IPS DF 6.9 (cell line): ENCODE measurements around the gene SFXN5.
"Not testable (repeated sequence)": the region's sequence is repeated elsewhere in the genome, so short reads cannot be mapped to it uniquely, and the experiment has no call there.

Experiments
- DNase-seq: peaks from one replicate; pipeline ENCODE4 v3.0.0-alpha.2; 2013; ENCODE audit warnings: low read depth, low spot score
- H3K27ac ChIP-seq: one replicate; pipeline ENCODE4 v1.5.1; 2013; ENCODE audit warnings: low read length, control low read depth
- H3K27me3 ChIP-seq: 2 replicates; pipeline ENCODE4 v1.6.1; 2013; ENCODE audit warnings: mild to moderate bottlenecking, low read length; ENCODE audit not compliant: control insufficient read depth, insufficient read depth
- H3K36me3 ChIP-seq: 2 replicates; pipeline ENCODE4 v1.6.1; 2013; ENCODE audit warnings: low read length; ENCODE audit not compliant: control insufficient read depth, insufficient read depth
- H3K4me1 ChIP-seq: 2 replicates; pipeline ENCODE4 v1.6.1; 2013; ENCODE audit warnings: low read length; ENCODE audit not compliant: control insufficient read depth, insufficient read depth
- H3K4me3 ChIP-seq: 2 replicates; pipeline ENCODE4 v1.5.1; 2013; ENCODE audit warnings: mild to moderate bottlenecking, low read length
- H3K9me3 ChIP-seq: 2 replicates; pipeline ENCODE4 v1.6.1; 2013; ENCODE audit warnings: low read length, inconsistent platforms; ENCODE audit not compliant: control insufficient read depth, insufficient read depth
- WGBS: extraction: QIAGEN DNeasy Blood & Tissue Kit; methylation state at CpG from one replicate; pipeline ENCODE4 v1.1.7; 2013; ENCODE audit warnings: mixed read lengths, missing lambda C conversion rate; ENCODE audit not compliant: insufficient read length, insufficient coverage; 5-methylcytosine and 5-hydroxymethylcytosine counted together

Gene SFXN5

DNA sequence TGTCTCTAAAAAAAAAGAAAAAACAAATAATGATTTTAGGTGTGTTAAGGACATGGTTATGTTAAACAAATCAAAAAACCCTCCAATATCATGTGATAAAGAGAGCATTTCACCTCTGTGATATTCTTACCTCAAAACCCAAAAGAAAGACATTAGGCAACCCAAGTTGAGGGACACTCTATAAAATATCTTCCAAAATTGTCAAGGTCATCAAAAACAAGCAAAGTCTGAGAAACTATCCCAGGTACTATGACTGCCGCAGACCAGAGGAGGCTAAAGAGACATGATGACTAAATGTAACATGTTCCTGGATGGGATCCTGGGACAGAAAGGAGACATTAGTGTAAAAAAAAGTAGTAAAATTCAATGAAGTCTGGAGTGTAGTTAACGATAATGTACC, 4.5 kb downstream of the SFXN5 start:
- Histone ChIP-seq H3K27ac (no peak overlapping the region), H3K36me3 (no peaks in the 10 kb centered on the region), H3K4me1 (peaks cover 1% of the 10 kb centered on the region; the same call in 1 of the 2 replicates), H3K4me3 (no peak overlapping the region), H3K27me3 (no peaks in the 10 kb centered on the region), H3K9me3 (no peaks in the 10 kb centered on the region)
- no peak for DNase-seq
- no CpG with 5 or more reads among the region's 2 CpGs for WGBS

DNA sequence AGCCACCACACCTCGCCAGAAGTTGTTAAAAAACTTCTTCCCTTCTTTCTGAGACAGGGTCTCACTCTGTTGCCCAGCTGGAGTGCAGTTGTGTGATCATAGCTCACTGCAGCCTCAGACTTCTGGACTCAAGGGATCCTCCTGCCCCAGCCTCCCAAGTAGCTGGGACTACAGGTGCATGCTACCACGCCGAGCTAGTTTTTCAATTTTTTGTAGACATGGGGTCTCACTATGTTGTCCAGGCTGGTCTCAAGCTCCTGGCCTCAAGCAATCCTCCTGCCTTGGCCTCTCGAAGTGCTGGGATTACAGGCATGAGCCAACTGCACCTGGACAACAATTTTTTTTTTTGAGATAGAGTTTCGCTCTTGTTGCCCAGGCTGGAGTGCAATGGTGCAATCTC, 6.4 kb downstream of the SFXN5 start:
- not testable (repeated sequence) for H3K27me3 ChIP-seq, DNase-seq, H3K27ac ChIP-seq, H3K9me3 ChIP-seq, H3K36me3 ChIP-seq, H3K4me3 ChIP-seq, H3K4me1 ChIP-seq
- WGBS = no CpG with 5 or more reads among the region's 5 CpGs

DNA sequence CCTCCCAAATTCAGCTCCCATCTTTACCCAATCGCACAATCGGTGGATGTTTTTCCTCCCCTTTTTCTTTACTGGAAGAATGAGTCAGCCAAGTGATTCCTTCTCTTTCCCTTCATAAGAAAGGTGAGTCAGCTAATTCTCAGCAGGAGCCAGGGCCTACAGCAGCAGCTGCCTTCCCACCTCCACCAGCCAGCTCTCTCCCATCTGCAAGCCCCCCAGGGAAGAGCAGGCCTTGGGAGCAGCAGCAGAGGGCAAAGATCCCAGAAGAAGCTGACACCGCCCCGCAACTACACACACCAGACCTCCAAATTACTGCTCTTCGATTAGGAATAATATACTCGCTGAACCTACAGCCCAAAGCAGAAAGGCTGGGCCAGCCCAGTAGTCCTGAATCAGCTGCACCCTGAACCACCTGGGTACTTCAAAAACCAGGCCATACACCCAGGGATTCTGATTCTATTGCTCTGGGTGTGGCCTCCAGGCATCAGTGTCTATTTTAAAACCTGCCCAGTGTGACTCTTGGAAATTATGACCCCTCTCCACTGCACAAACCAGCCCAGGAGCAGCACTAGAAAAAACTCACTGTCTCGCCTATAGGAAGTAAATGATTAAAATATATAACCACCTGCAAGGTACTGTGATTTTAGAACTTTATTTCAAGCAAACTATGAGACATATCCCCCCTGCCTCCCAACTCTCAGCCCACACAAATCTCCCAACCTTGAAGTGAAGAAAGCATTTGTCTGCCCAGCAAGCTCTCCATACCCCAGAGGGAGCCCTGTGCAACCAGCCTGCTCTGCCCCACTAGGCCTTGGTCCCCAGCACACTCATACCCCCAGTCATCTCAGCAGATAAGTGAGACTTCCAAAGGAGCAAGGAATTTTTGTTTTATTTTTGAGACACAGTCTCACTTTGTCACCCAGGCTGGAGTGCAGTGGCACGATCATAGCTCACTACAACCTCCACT, 7.3 kb downstream of the SFXN5 start:
- Histone ChIP-seq H3K27ac (no peak overlapping the region), H3K36me3 (no peaks in the 10 kb centered on the region), H3K4me1 (no peaks in the 10 kb centered on the region; the same call in 1 of the 2 replicates), H3K9me3 (no peaks in the 10 kb centered on the region), H3K4me3 (no peak overlapping the region), H3K27me3 (no peaks in the 10 kb centered on the region)
- no CpG with 5 or more reads among the region's 8 CpGs for WGBS
- no peak for DNase-seq

DNA sequence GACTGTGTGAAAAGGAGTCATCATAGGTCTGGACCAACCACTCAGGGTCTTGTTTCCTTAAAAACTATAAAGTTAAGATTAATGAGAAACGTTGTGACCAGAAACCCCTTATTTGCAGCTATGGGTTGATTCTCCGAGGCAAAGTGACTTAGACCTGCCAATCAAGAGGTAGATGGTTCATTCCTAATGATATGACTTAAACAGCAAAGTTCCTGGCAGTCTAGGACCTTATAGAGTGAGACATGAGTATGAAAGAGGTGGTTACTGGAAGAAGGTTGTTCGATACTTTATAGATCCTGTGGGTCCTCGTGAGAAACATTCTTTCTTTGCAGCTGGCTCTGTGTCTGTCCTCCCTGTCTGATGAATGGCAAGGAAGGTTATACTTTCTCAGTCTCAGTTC, 8.0 kb downstream of the SFXN5 start:
- Histone ChIP-seq H3K27me3 (no peaks in the 10 kb centered on the region), H3K4me3 (no peak overlapping the region), H3K4me1 (no peaks in the 10 kb centered on the region; the same call in 1 of the 2 replicates), H3K27ac (no peak overlapping the region), H3K9me3 (no peaks in the 10 kb centered on the region), H3K36me3 (no peaks in the 10 kb centered on the region)
- no CpG with 5 or more reads among the region's 4 CpGs for WGBS
- no peak for DNase-seq

DNA sequence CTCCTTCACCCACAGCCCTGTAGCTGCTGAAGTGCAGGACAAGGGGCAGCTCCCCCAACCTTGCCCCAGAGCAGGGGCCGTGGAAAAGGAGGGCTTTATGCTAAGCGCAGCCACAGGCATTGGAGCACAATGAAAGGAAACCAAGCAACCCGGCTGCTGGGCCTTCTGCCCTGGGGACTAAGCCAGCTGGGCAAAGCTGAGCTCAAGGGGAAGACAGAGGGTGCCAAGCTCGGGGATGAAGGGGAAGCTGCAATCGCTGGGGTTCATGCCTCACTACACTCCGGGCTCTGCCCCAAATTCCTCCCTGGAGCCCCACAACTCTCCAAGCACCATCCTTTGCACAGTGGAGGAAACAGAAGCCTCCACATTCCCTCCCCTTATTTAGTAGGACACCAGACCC, 12.4 kb downstream of the SFXN5 start:
- H3K27ac ChIP-seq = no peak overlapping the region
- H3K36me3 ChIP-seq = no peaks in the 10 kb centered on the region; the same call in 1 of the 2 replicates
- no peak for DNase-seq
- H3K9me3 ChIP-seq = no peaks in the 10 kb centered on the region
- no CpG with 5 or more reads among the region's 6 CpGs for WGBS
- H3K4me3 ChIP-seq = no peak overlapping the region
- H3K4me1 ChIP-seq = no peaks in the 10 kb centered on the region; the same call in 1 of the 2 replicates
- no peaks in the 10 kb centered on the region for H3K27me3 ChIP-seq

DNA sequence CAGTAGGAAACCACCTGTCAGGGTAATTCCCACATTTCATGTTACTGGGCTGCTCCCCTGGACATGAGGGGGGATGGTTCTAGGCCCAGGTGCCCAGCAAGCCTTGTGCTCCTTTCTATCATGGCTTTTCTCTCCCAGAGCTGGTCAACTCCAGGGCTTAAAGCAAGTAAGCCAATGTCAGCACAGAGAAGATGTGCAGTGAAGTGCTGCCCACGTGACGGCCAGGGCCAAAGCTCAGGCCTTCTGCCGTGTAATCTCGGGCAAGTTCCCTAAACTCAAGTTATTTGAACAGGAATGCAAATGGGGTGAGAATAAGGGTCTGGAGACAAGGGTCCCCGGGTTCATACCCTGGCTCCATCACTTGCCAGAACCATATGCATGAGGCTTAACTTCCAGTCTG, 16.5 kb downstream of the SFXN5 start:
- H3K36me3 ChIP-seq = no peaks in the 10 kb centered on the region; the same call in 1 of the 2 replicates
- DNase-seq = no peak
- no peak overlapping the region for H3K4me3 ChIP-seq
- no peaks in the 10 kb centered on the region for H3K9me3 ChIP-seq
- H3K4me1 ChIP-seq = peaks cover 4% of the 10 kb centered on the region; the same call in 1 of the 2 replicates
- H3K27me3 ChIP-seq = no peaks in the 10 kb centered on the region
- no CpG with 5 or more reads among the region's 5 CpGs for WGBS
- no peak overlapping the region for H3K27ac ChIP-seq

DNA sequence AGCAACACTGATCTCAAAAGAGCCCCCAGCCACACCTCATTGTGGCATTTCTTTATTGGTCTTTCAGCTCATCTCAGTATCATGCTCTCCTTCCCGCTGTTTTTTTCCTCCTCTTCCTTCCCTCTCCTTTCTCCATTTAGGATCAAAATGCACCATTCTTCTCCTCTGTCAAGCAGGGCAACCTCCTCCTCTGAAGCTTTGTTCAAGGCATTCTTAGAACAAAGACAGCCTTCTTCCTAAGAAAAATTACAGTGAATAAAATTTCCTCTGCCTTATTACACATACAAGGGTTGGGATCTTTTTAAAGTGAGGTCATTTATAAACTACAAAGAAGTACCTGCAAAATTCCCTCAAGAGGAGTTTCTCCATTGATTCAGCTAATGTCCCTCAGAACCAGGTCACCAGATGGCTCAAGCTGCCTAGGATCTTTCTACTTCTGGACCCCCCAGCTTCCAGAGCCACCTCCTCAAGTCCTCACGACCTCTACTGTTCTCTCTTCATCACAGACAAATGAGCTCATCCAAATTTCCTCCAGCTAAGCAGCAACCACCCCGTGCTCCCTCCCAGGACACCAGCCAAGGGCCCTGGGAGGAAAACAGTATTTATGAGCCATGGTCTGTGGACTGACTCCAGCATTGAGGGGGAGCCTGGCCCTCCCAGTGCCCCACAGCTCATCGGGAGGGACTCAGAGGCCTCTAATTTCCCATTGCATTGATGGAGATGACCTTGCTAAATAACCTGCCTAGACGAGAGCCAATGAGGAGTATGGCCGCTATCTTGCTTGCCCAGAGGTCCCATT, 18.0 kb downstream of the SFXN5 start:
- WGBS = no CpG with 5 or more reads among the region's 6 CpGs
- H3K27me3 ChIP-seq = no peaks in the 10 kb centered on the region
- no peak overlapping the region for H3K27ac ChIP-seq
- H3K9me3 ChIP-seq = no peaks in the 10 kb centered on the region
- peaks cover 5% of the 10 kb centered on the region; the same call in 1 of the 2 replicates for H3K4me1 ChIP-seq
- no peaks in the 10 kb centered on the region; the same call in 1 of the 2 replicates for H3K36me3 ChIP-seq
- no peak for DNase-seq
- H3K4me3 ChIP-seq = no peak overlapping the region

DNA sequence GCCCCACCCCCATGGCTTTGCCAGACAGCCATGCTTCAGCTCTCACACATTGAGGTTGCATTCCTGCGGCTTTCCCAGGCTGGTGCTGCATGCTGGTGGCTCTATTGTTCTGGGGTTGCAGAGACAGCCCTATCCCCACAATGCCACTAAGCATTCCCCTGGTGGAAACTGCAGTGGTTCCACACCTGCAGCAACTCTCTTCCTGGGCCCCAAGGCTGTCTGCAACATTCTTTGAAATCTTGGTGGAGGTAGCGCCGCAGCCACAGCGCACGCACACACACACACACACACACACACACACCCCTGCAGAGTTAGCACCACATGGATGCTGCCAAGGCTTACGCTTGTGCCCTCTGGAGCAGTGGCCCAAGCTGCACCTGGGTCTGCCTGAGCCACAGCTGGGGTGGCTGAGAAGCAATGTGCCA, 21.4 kb downstream of the SFXN5 start:
- H3K4me1 ChIP-seq = peaks cover 5% of the 10 kb centered on the region; the same call in 1 of the 2 replicates
- no peak overlapping the region for H3K27ac ChIP-seq
- H3K4me3 ChIP-seq = no peak overlapping the region
- no CpG with 5 or more reads among the region's 6 CpGs for WGBS
- H3K36me3 ChIP-seq = no peaks in the 10 kb centered on the region
- no peaks in the 10 kb centered on the region for H3K9me3 ChIP-seq
- DNase-seq = no peak
- no peaks in the 10 kb centered on the region for H3K27me3 ChIP-seq

DNA sequence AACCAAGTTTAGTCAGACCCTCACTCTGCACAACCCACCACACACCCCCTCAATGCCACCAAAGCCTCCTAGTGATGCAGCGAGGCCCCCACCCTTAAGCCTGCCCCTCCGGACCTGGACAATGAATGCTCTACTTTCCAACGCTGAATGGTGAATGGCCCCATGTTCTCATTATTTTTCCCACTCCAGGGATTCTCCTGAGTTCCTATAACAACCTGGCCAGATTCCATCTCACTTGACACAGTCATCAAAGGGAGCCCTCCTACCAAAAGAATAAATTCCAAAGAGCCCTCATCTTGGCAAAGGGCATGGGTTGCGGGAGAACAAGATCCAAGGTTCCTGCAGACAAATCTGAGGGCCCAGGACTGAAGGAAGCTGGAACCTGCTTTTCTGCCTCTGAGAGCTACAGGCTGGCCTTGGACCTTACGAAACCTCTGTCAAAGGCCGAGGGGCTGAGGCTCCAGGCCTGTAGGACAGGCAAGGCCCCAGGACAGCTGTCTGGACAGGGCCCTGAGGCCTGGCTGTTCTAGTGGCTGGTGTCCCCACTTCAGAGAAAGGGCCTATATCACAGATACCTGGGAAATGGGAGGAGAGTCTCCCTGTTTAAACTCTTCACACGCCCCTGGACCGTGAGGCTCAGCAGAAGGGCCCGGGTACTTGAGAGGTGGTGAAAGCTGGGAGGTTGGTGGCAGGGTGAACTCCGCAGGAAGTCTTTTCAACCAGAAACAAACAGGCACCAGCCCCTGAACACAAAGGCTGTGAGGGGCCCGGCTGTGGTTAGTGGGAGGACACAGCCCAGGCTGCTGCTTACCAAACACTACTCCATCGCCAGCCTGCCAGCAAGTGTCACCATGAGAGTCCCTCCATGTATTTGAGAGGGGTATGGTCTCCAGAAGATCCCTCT, 27.3 kb downstream of the SFXN5 start:
- H3K4me1 ChIP-seq = no peaks in the 10 kb centered on the region
- no peak overlapping the region for H3K4me3 ChIP-seq
- 0 out of 2 replicates have a peak, but pooled peaks cover 2% of the 10 kb centered on the region for H3K36me3 ChIP-seq
- H3K9me3 ChIP-seq = no peaks in the 10 kb centered on the region
- no peaks in the 10 kb centered on the region for H3K27me3 ChIP-seq
- WGBS = no CpG with 5 or more reads among the region's 12 CpGs
- H3K27ac ChIP-seq = no peak overlapping the region
- DNase-seq = no peak
